HEK293T (cell line): ENCODE measurements around the gene TSGA10IP.

Source experiments
- CTCF ChIA-PET: fragments of 350-600 bp; formaldehyde crosslinking; extraction: SDS; loops from one replicate; lab custom pipeline; 2021; ENCODE audit warnings: antibody characterized with exemption, inconsistent platforms; lab: Yijun Ruan, JAX
- POLR2A ChIA-PET: fragments of 350-600 bp; formaldehyde crosslinking; extraction: SDS; loops from one replicate; lab custom pipeline; 2020; ENCODE audit warnings: antibody characterized with exemption, inconsistent platforms; lab: Yijun Ruan, JAX
- DNase-seq: peaks from one replicate; pipeline ENCODE4 v3.0.0; 2012; ENCODE audit warnings: mixed read lengths; ENCODE audit errors: extremely low spot score
- ARNT ChIP-seq: fragments of 450-650 bp; IDR thresholded peaks from 2 replicates; pipeline ENCODE4 v1.6.1; 2017; ENCODE audit warnings: mild to moderate bottlenecking
- BHLHE40 ChIP-seq: fragments of 450-650 bp; IDR thresholded peaks from 2 replicates; pipeline ENCODE4 v1.6.1; 2016; ENCODE audit warnings: mild to moderate bottlenecking, moderate library complexity, borderline replicate concordance
- CTBP1 ChIP-seq: fragments of 450-650 bp; IDR thresholded peaks from 2 replicates; pipeline ENCODE4 v1.6.1; 2016; ENCODE audit warnings: borderline replicate concordance
- ELF4 ChIP-seq: fragments of 450-650 bp; IDR thresholded peaks from 2 replicates; pipeline ENCODE4 v1.6.1; 2017; ENCODE audit warnings: antibody characterized with exemption
- FOXA1 ChIP-seq: fragments of 450-650 bp; IDR thresholded peaks from 2 replicates; pipeline ENCODE4 v1.6.1; 2016; ENCODE audit warnings: mild to moderate bottlenecking
- FOXK2 ChIP-seq: fragments of 450-650 bp; IDR thresholded peaks from 2 replicates; pipeline ENCODE4 v1.6.1; 2016; ENCODE audit warnings: mild to moderate bottlenecking
- FOXM1 ChIP-seq: fragments of 450-650 bp; IDR thresholded peaks from 2 replicates; pipeline ENCODE4 v1.6.1; 2017; ENCODE audit warnings: mild to moderate bottlenecking, borderline replicate concordance
- HDGF ChIP-seq: fragments of 450-650 bp; IDR thresholded peaks from 2 replicates; pipeline ENCODE4 v1.6.1; 2017; ENCODE audit warnings: antibody characterized with exemption, borderline replicate concordance
- L3MBTL2 ChIP-seq: fragments of 450-650 bp; conservative IDR thresholded peaks from 2 replicates; pipeline ENCODE4 v1.6.1; 2016; ENCODE audit warnings: mild to moderate bottlenecking
- LEF1 ChIP-seq: fragments of 450-650 bp; IDR thresholded peaks from 2 replicates; pipeline ENCODE4 v1.6.1; 2017; ENCODE audit warnings: mild to moderate bottlenecking, borderline replicate concordance
- NFRKB ChIP-seq: fragments of 450-650 bp; IDR thresholded peaks from 2 replicates; pipeline ENCODE4 v1.6.1; 2016; ENCODE audit warnings: mild to moderate bottlenecking, moderate library complexity
- PKNOX1 ChIP-seq: fragments of 450-650 bp; IDR thresholded peaks from 2 replicates; pipeline ENCODE4 v1.6.1; 2016
- SP1 ChIP-seq: fragments of 450-650 bp; IDR thresholded peaks from 2 replicates; pipeline ENCODE4 v1.6.1; 2017
- SUZ12 ChIP-seq: fragments of 450-650 bp; IDR thresholded peaks from 2 replicates; pipeline ENCODE4 v1.6.1; 2016; ENCODE audit warnings: mild to moderate bottlenecking
- TARDBP ChIP-seq: fragments of 450-650 bp; IDR thresholded peaks from 2 replicates; pipeline ENCODE4 v1.6.1; 2016
- ZNF384 ChIP-seq: fragments of 450-650 bp; IDR thresholded peaks from 2 replicates; pipeline ENCODE4 v1.6.1; 2016

The TSGA10IP gene

GRCh38 chr11:65976216-65977176, 31.2 kb downstream of the TSGA10IP start:
- DNase-seq: no peak
- TF ChIP-seq NFRKB: no peak
- no peak for TF ChIP-seq PKNOX1
- no peak for TF ChIP-seq LEF1
- TF ChIP-seq TARDBP: no peak
- TF ChIP-seq FOXM1: no peak
- CTCF ChIA-PET: interaction anchor here (0.7 kb wide), 1 partner anchor 88 kb away, joined by 3 read pairs; no protein-coding TSS in a partner anchor
- POLR2A ChIA-PET: no interaction called here

GRCh38 chr11:65977621-65978390, 32.5 kb downstream of the TSGA10IP start:
- TF ChIP-seq TARDBP (no peak), ELF4 (no peak), ARNT (no peak), BHLHE40 (no peak), FOXM1 (no peak), HDGF (no peak), PKNOX1 (no peak), SP1 (no peak), ZNF384 (no peak), L3MBTL2 (no peak), FOXK2 (no peak)
- DNase-seq: no peak
- ChIA-PET POLR2A (no interaction called here), CTCF (no interaction called here)

GRCh38 chr11:65978391-65979238, 33.3 kb downstream of the TSGA10IP start:
- POLR2A ChIA-PET: interaction anchor here (0.7 to 1.5 kb wide), 3 partner anchors 12 to 89 kb away, joined by 3 read pairs; partner anchors contain the start of genes BANF1 and EIF1AD
- CTCF ChIA-PET: no interaction called here

GRCh38 chr11:65979261-65979759, 34.0 kb downstream of the TSGA10IP start:
- no peak for DNase-seq
- TF ChIP-seq NFRKB: no peak
- TF ChIP-seq ELF4: no peak
- TF ChIP-seq ARNT: no peak
- TF ChIP-seq SUZ12: no peak
- TF ChIP-seq ZNF384: no peak
- no peak for TF ChIP-seq LEF1
- TF ChIP-seq SP1: no peak
- TF ChIP-seq PKNOX1: no peak
- no peak for TF ChIP-seq L3MBTL2
- TF ChIP-seq TARDBP: no peak
- no peak for TF ChIP-seq FOXM1
- no peak for TF ChIP-seq FOXK2
- TF ChIP-seq CTBP1: no peak
- TF ChIP-seq BHLHE40: no peak
- TF ChIP-seq FOXA1: no peak
- no peak for TF ChIP-seq HDGF
- CTCF ChIA-PET: no interaction called here
- POLR2A ChIA-PET: interaction anchor here (0.7 to 1.5 kb wide), 3 partner anchors 12 to 89 kb away, joined by 3 read pairs; partner anchors contain the start of genes BANF1 and EIF1AD

More at GRCh38 chr11:65978391-65979238, 33.3 kb downstream of the TSGA10IP start:
- no peak for TF ChIP-seq ZNF384
- TF ChIP-seq SUZ12: no peak
- TF ChIP-seq FOXM1: no peak
- TF ChIP-seq PKNOX1: no peak
- no peak for TF ChIP-seq TARDBP
- TF ChIP-seq SP1: no peak
- no peak for TF ChIP-seq BHLHE40
- no peak for TF ChIP-seq HDGF
- TF ChIP-seq L3MBTL2: no peak
- no peak for TF ChIP-seq CTBP1
- no peak for TF ChIP-seq ELF4
- TF ChIP-seq ARNT: no peak
- TF ChIP-seq LEF1: no peak
- TF ChIP-seq FOXK2: no peak
- no peak for TF ChIP-seq NFRKB
- no peak for DNase-seq
